GM23338 (cell line): ENCODE results near the gene PRMT9. TPM values are rescaled to one million over a fixed set of nuclear protein-coding genes. Genes with fewer than 3 reads are reported as not detected.

Source experiments
- ATAC-seq: fragments of 200-7000 bp; cut with Tn5 transposase; 3 replicates; pipeline ENCODE4 v1.9.1; 2020
- DNase-seq: peaks from one replicate; pipeline ENCODE4 v3.0.0-alpha.2; 2015; ENCODE audit warnings: low spot score
- H2AFZ ChIP-seq: fragments of 200-600 bp; sonication (generic); 2 replicates; pipeline ENCODE4 v1.8.0; 2016; ENCODE audit warnings: antibody characterized with exemption, mild to moderate bottlenecking, moderate library complexity
- H3F3A ChIP-seq: fragments of 200-600 bp; sonication (generic); replicated peaks from 2 replicates; pipeline ENCODE4 v1.8.0; 2017; ENCODE audit warnings: antibody characterized with exemption, mixed run types, low read depth
- H3K27ac ChIP-seq: fragments of 200-600 bp; sonication (generic); 2 replicates; pipeline ENCODE4 v1.6.1; 2016; ENCODE audit warnings: low read depth
- H3K27me3 ChIP-seq: fragments of 200-600 bp; sonication (generic); 2 replicates; pipeline ENCODE4 v1.8.0; 2016; ENCODE audit warnings: mild to moderate bottlenecking, mixed run types, moderate library complexity; ENCODE audit not compliant: insufficient read depth
- H3K36me3 ChIP-seq: fragments of 200-600 bp; sonication (generic); 2 replicates; pipeline ENCODE4 v1.8.0; 2016; ENCODE audit warnings: mild to moderate bottlenecking; ENCODE audit not compliant: insufficient read depth
- H3K4me1 ChIP-seq: fragments of 200-600 bp; sonication (generic); 2 replicates; pipeline ENCODE4 v1.8.0; 2016; ENCODE audit warnings: mild to moderate bottlenecking, moderate library complexity; ENCODE audit not compliant: insufficient read depth
- H3K4me2 ChIP-seq: fragments of 200-600 bp; sonication (generic); 2 replicates; pipeline ENCODE4 v1.7.1; 2017; ENCODE audit warnings: mixed run types
- H3K4me3 ChIP-seq: fragments of 200-600 bp; sonication (generic); 2 replicates; pipeline ENCODE4 v1.6.1; 2016; ENCODE audit warnings: mixed run types
- H3K79me2 ChIP-seq: fragments of 200-600 bp; sonication (generic); replicated peaks from 2 replicates; pipeline ENCODE4 v1.8.0; 2017; ENCODE audit warnings: mild to moderate bottlenecking; ENCODE audit not compliant: insufficient read depth
- H3K9me2 ChIP-seq: fragments of 200-600 bp; sonication (generic); 2 replicates; pipeline ENCODE4 v1.8.0; 2017; ENCODE audit not compliant: insufficient read depth
- H4K20me1 ChIP-seq: fragments of 200-600 bp; sonication (generic); replicated peaks from 2 replicates; pipeline ENCODE4 v1.8.0; 2017; ENCODE audit warnings: mild to moderate bottlenecking; ENCODE audit not compliant: insufficient read depth
- H3K27ac Mint-ChIP-seq: 2 replicates; pipeline ENCODE4 v1.8.0; 2020; ENCODE audit warnings: inconsistent platforms, mild to moderate bottlenecking, moderate library complexity, mixed read lengths
- H3K27me3 Mint-ChIP-seq: 3 replicates; pipeline ENCODE4 v1.8.0; 2022; ENCODE audit warnings: low read depth, mild to moderate bottlenecking, moderate library complexity, mixed read lengths, inconsistent platforms; ENCODE audit not compliant: insufficient read depth, poor library complexity
- H3K36me3 Mint-ChIP-seq: 3 replicates; pipeline ENCODE4 v1.8.0; 2021; ENCODE audit warnings: low read depth, mild to moderate bottlenecking, inconsistent platforms, moderate library complexity, mixed read lengths
- H3K4me1 Mint-ChIP-seq: 3 replicates; pipeline ENCODE4 v1.8.0; 2020; ENCODE audit warnings: mild to moderate bottlenecking, inconsistent platforms, mixed read lengths
- H3K4me3 Mint-ChIP-seq: 3 replicates; pipeline ENCODE4 v1.8.0; 2021; ENCODE audit warnings: moderate library complexity, mild to moderate bottlenecking, inconsistent platforms, mixed read lengths
- H3K9me3 Mint-ChIP-seq: 3 replicates; pipeline ENCODE4 v1.8.0; 2020; ENCODE audit warnings: moderate library complexity, mild to moderate bottlenecking, inconsistent platforms, mixed read lengths
- CREB1 ChIP-seq: fragments of 250-450 bp; sonication (Bioruptor Pico); IDR thresholded peaks from 2 replicates; pipeline ENCODE4 v1.5.0; 2020; ENCODE audit warnings: low read depth, mild to moderate bottlenecking, moderate library complexity
- EZH2phosphoT487 ChIP-seq: fragments of 200-600 bp; sonication (generic); IDR thresholded peaks from one replicate; pipeline ENCODE4 v1.8.1; 2018; ENCODE audit warnings: antibody characterized with exemption; ENCODE audit not compliant: unreplicated experiment
- JUNB ChIP-seq: IDR thresholded peaks from one replicate; pipeline ENCODE4 v1.6.1; 2016; ENCODE audit warnings: antibody characterized with exemption; ENCODE audit not compliant: unreplicated experiment
- POLR2AphosphoS5 ChIP-seq: IDR thresholded peaks from 2 replicates; pipeline ENCODE4 v1.6.1; 2016; ENCODE audit warnings: antibody characterized with exemption, low read depth
- ZNF114 ChIP-seq: fragments of 250-450 bp; sonication (Bioruptor Pico); IDR thresholded peaks from 2 replicates; pipeline ENCODE4 v1.5.0; 2020; ENCODE audit warnings: mild to moderate bottlenecking, moderate library complexity
- polyA plus RNA-seq: library from polyadenylated mRNA; unstranded; fragments of >200 nt; fragmentation: Nextera tagmentation; extraction: Ambion mirVana; gene quantifications from 2 replicates; pipeline ENCODE4 v1.2.1, GENCODE V29; 2016
- total RNA-seq: library from RNA; depleted of rRNA; stranded (reverse); fragments of >200 nt; shearing (Covaris generic); gene quantifications from 2 replicates; pipeline ENCODE4 v1.2.3, GENCODE V29; 2014
- TF ChIP-seq, protein P1 (sequence below): fragments of 250-450 bp; sonication (Bioruptor Pico); IDR thresholded peaks from 2 replicates; pipeline ENCODE4 v1.5.0; 2020; ENCODE audit warnings: mild to moderate bottlenecking, moderate library complexity
- TF ChIP-seq, protein P2 (sequence below), 2 experiments: fragments of 200-600 bp in 1 of 2; sonication (generic) in 1 of 2; conservative IDR thresholded peaks; 2 replicates each; pipeline versions ENCODE4 v1.5.1 to v1.6.1; 2016 to 2017; ENCODE audit warnings: antibody characterized with exemption in 2 of 2, low read depth in 2 of 2, mild to moderate bottlenecking in 2 of 2, moderate library complexity in 1 of 2
- TF ChIP-seq, protein P3 (sequence below): IDR thresholded peaks from one replicate; pipeline ENCODE4 v1.6.1; 2018; ENCODE audit warnings: antibody characterized with exemption; ENCODE audit not compliant: unreplicated experiment

Gene PRMT9
- total and polyA plus RNA-seq, 2 experiments from 2014 or later, result 7.6 to 11.2 TPM

DNA sequence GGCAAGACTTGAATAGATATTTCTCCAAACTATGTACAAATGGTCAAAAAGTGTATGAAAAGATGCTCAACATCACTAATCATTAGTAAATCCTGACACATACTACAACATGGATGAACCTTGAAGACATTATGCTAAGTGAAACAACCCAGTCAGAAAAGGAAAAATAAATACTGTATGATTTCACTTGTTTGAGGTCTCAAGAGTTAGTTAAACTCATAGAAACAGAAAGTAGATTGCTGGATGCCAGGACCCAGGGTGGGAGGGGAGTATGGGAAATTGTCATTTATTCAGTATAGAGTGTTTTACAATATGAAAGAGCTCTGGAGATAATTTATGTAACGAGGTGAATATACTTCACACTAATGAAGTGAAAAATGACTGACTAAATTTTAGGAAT lies 32.4 kb downstream of the PRMT9 start (continued):
- TF ChIP-seq, protein P1, sequence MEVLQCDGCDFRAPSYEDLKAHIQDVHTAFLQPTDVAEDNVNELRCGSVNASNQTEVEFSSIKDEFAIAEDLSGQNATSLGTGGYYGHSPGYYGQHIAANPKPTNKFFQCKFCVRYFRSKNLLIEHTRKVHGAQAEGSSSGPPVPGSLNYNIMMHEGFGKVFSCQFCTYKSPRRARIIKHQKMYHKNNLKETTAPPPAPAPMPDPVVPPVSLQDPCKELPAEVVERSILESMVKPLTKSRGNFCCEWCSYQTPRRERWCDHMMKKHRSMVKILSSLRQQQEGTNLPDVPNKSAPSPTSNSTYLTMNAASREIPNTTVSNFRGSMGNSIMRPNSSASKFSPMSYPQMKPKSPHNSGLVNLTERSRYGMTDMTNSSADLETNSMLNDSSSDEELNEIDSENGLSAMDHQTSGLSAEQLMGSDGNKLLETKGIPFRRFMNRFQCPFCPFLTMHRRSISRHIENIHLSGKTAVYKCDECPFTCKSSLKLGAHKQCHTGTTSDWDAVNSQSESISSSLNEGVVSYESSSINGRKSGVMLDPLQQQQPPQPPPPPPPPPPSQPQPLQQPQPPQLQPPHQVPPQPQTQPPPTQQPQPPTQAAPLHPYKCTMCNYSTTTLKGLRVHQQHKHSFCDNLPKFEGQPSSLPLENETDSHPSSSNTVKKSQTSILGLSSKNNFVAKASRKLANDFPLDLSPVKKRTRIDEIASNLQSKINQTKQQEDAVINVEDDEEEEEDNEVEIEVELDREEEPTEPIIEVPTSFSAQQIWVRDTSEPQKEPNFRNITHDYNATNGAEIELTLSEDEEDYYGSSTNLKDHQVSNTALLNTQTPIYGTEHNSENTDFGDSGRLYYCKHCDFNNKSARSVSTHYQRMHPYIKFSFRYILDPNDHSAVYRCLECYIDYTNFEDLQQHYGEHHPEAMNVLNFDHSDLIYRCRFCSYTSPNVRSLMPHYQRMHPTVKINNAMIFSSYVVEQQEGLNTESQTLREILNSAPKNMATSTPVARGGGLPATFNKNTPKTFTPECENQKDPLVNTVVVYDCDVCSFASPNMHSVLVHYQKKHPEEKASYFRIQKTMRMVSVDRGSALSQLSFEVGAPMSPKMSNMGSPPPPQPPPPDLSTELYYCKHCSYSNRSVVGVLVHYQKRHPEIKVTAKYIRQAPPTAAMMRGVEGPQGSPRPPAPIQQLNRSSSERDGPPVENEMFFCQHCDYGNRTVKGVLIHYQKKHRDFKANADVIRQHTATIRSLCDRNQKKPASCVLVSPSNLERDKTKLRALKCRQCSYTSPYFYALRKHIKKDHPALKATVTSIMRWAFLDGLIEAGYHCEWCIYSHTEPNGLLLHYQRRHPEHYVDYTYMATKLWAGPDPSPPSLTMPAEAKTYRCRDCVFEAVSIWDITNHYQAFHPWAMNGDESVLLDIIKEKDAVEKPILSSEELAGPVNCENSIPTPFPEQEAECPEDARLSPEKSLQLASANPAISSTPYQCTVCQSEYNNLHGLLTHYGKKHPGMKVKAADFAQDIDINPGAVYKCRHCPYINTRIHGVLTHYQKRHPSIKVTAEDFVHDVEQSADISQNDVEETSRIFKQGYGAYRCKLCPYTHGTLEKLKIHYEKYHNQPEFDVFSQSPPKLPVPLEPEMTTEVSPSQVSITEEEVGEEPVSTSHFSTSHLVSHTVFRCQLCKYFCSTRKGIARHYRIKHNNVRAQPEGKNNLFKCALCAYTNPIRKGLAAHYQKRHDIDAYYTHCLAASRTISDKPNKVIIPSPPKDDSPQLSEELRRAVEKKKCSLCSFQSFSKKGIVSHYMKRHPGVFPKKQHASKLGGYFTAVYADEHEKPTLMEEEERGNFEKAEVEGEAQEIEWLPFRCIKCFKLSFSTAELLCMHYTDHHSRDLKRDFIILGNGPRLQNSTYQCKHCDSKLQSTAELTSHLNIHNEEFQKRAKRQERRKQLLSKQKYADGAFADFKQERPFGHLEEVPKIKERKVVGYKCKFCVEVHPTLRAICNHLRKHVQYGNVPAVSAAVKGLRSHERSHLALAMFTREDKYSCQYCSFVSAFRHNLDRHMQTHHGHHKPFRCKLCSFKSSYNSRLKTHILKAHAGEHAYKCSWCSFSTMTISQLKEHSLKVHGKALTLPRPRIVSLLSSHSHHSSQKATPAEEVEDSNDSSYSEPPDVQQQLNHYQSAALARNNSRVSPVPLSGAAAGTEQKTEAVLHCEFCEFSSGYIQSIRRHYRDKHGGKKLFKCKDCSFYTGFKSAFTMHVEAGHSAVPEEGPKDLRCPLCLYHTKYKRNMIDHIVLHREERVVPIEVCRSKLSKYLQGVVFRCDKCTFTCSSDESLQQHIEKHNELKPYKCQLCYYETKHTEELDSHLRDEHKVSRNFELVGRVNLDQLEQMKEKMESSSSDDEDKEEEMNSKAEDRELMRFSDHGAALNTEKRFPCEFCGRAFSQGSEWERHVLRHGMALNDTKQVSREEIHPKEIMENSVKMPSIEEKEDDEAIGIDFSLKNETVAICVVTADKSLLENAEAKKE (CRISPR knock-in tag), result no peak
- TF ChIP-seq ZNF114 (CRISPR knock-in tag), result no peak

DNA sequence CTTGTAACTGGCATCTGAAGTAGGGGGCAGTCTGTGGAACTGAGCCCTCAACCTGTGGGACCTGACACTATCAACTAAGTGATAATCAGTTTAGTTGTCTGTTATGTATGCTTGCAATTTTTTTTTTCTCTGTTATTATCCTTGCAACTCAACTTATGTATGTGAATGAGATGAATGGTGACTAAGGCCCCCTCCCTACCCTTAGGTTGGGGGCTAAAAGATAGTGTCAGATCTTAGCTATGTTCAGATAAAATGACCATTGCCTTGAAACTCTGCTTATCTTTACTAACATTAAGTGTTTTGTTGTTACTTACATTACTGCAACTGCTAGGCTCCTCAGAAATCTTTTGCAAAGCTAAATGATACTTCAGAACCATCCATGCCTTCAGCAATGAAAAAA lies 35.3 kb downstream of the PRMT9 start:
- Histone ChIP-seq H3K4me3 (no peak overlapping the region), H3K79me2 (peaks cover 34% of the 10 kb centered on the region), H3K36me3 (no peaks in the 10 kb centered on the region), H3K9me2 (no peaks in the 10 kb centered on the region), H3F3A (no peaks in the 10 kb centered on the region), H3K27ac (no peak overlapping the region), H4K20me1 (no peaks in the 10 kb centered on the region), H2AFZ (no peak overlapping the region), H3K27me3 (no peaks in the 10 kb centered on the region), H3K4me2 (no peak overlapping the region), H3K4me1 (no peaks in the 10 kb centered on the region)
- Mint-ChIP-seq H3K4me3 (no peak overlapping the region), H3K36me3 (peaks cover 29% of the 10 kb centered on the region), H3K9me3 (no peaks in the 10 kb centered on the region), H3K4me1 (peaks cover 12% of the 10 kb centered on the region; the same call in 2 of the 3 replicates), H3K27ac (no peak overlapping the region), H3K27me3 (no peaks in the 10 kb centered on the region)
- TF ChIP-seq POLR2AphosphoS5, result no peak
- TF ChIP-seq EZH2phosphoT487, result no peak
- TF ChIP-seq CREB1 (CRISPR knock-in tag), result no peak
- TF ChIP-seq, protein P2, sequence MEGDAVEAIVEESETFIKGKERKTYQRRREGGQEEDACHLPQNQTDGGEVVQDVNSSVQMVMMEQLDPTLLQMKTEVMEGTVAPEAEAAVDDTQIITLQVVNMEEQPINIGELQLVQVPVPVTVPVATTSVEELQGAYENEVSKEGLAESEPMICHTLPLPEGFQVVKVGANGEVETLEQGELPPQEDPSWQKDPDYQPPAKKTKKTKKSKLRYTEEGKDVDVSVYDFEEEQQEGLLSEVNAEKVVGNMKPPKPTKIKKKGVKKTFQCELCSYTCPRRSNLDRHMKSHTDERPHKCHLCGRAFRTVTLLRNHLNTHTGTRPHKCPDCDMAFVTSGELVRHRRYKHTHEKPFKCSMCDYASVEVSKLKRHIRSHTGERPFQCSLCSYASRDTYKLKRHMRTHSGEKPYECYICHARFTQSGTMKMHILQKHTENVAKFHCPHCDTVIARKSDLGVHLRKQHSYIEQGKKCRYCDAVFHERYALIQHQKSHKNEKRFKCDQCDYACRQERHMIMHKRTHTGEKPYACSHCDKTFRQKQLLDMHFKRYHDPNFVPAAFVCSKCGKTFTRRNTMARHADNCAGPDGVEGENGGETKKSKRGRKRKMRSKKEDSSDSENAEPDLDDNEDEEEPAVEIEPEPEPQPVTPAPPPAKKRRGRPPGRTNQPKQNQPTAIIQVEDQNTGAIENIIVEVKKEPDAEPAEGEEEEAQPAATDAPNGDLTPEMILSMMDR (conservative IDR thresholded peaks at IDR 0.05; ENCODE audit: low read depth in 2 of 2), result no peak
- TF ChIP-seq, protein P3, sequence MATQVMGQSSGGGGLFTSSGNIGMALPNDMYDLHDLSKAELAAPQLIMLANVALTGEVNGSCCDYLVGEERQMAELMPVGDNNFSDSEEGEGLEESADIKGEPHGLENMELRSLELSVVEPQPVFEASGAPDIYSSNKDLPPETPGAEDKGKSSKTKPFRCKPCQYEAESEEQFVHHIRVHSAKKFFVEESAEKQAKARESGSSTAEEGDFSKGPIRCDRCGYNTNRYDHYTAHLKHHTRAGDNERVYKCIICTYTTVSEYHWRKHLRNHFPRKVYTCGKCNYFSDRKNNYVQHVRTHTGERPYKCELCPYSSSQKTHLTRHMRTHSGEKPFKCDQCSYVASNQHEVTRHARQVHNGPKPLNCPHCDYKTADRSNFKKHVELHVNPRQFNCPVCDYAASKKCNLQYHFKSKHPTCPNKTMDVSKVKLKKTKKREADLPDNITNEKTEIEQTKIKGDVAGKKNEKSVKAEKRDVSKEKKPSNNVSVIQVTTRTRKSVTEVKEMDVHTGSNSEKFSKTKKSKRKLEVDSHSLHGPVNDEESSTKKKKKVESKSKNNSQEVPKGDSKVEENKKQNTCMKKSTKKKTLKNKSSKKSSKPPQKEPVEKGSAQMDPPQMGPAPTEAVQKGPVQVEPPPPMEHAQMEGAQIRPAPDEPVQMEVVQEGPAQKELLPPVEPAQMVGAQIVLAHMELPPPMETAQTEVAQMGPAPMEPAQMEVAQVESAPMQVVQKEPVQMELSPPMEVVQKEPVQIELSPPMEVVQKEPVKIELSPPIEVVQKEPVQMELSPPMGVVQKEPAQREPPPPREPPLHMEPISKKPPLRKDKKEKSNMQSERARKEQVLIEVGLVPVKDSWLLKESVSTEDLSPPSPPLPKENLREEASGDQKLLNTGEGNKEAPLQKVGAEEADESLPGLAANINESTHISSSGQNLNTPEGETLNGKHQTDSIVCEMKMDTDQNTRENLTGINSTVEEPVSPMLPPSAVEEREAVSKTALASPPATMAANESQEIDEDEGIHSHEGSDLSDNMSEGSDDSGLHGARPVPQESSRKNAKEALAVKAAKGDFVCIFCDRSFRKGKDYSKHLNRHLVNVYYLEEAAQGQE, result no peak
- TF ChIP-seq JUNB, result no peak
- ATAC-seq (no peak), DNase-seq (no peak)
